Type B pancreatic cell (in vitro differentiated cells): Measurements from ENCODE around the gene TLR8. TPM values are rescaled to one million over a fixed set of nuclear protein-coding genes. Genes with fewer than 3 reads are reported as not detected.

Source experiments
- DNase-seq: peaks from one replicate; pipeline ENCODE4 v3.0.0; 2021; ENCODE audit warnings: mixed read lengths; ENCODE audit not compliant: unreplicated experiment; ENCODE audit errors: extremely low spot score
- H3K27ac Mint-ChIP-seq: 2 replicates; pipeline ENCODE4 v1.8.0; 2021; ENCODE audit warnings: mild to moderate bottlenecking, mixed read lengths
- H3K27me3 Mint-ChIP-seq: 2 replicates; pipeline ENCODE4 v1.8.0; 2021; ENCODE audit warnings: mixed read lengths
- H3K36me3 Mint-ChIP-seq: 2 replicates; pipeline ENCODE4 v1.8.0; 2021; ENCODE audit warnings: mixed read lengths
- H3K4me1 Mint-ChIP-seq: one replicate; pipeline ENCODE4 v1.8.0; 2021; ENCODE audit warnings: mixed read lengths; ENCODE audit not compliant: unreplicated experiment
- H3K4me3 Mint-ChIP-seq: 2 replicates; pipeline ENCODE4 v1.8.0; 2021; ENCODE audit warnings: mild to moderate bottlenecking, mixed read lengths
- H3K9me3 Mint-ChIP-seq: 2 replicates; pipeline ENCODE4 v1.8.0; 2021; ENCODE audit warnings: mixed read lengths
- long read RNA-seq: library from polyadenylated mRNA; unstranded; transcript quantifications from one replicate; pipeline ENCODE4 v2.0.0, GENCODE V29; 2020
- total RNA-seq: library from RNA; stranded (reverse); gene quantifications from 2 replicates; pipeline ENCODE4 v1.2.1, GENCODE V29; 2021; ENCODE audit warnings: low replicate concordance
- TF ChIP-seq, protein P1 (sequence below): fragments of 200-600 bp; sonication (generic); conservative IDR thresholded peaks from 2 replicates; pipeline ENCODE4 v1.5.0; 2021; ENCODE audit warnings: antibody characterized with exemption, mild to moderate bottlenecking

TLR8 gene
- not detected in 2 replicates for total RNA-seq
- long read RNA-seq = 0 reads

DNA sequence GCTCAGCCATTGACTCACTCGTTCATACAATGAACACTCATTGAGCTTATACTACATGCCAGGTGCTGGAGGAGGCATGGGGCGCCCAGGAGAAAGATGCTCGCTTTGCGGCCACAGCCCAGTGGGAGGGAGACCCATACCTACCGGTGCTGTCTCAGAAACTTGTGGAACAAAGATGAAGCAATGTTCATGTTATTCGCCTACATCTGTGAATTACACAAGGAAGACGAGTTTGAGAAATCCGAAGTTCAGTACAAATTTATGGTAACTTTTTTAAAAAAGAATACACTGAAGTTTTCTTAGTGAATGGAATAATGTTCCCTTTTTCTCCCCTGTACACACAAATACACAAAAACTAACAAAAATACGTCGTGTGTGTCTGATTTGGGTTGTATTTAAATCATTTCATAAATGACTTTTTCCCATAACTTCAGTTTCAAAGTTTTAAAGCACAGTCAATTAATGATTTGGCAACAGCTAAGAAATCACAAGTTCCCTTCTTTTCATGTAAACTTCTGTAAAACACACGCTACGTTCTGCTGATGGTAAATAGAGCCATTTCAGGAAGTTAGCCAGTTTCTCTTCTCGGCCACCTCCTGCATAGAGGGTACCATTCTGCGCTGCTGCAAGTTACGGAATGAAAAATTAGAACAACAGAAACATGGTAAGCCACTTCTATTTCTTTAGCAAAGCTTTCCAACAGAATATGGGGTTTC lies at the start of gene TLR8:
TLR8 (plus strand) TSS at position 575 of the 716 bp plus-strand sequence; CDS start at position 662, 87 bp downstream.
- H3K9me3 Mint-ChIP-seq = no peaks in the 10 kb centered on the region
- no peak within 1 kb of the TSS for H3K27ac Mint-ChIP-seq
- TF ChIP-seq, protein P1, sequence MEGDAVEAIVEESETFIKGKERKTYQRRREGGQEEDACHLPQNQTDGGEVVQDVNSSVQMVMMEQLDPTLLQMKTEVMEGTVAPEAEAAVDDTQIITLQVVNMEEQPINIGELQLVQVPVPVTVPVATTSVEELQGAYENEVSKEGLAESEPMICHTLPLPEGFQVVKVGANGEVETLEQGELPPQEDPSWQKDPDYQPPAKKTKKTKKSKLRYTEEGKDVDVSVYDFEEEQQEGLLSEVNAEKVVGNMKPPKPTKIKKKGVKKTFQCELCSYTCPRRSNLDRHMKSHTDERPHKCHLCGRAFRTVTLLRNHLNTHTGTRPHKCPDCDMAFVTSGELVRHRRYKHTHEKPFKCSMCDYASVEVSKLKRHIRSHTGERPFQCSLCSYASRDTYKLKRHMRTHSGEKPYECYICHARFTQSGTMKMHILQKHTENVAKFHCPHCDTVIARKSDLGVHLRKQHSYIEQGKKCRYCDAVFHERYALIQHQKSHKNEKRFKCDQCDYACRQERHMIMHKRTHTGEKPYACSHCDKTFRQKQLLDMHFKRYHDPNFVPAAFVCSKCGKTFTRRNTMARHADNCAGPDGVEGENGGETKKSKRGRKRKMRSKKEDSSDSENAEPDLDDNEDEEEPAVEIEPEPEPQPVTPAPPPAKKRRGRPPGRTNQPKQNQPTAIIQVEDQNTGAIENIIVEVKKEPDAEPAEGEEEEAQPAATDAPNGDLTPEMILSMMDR = no peak
- no peak for DNase-seq
- no peaks in the 10 kb centered on the region for H3K36me3 Mint-ChIP-seq
- no peaks in the 10 kb centered on the region for H3K4me1 Mint-ChIP-seq
- no peaks in the 10 kb centered on the region for H3K27me3 Mint-ChIP-seq
- H3K4me3 Mint-ChIP-seq = no peak within 1 kb of the TSS

DNA sequence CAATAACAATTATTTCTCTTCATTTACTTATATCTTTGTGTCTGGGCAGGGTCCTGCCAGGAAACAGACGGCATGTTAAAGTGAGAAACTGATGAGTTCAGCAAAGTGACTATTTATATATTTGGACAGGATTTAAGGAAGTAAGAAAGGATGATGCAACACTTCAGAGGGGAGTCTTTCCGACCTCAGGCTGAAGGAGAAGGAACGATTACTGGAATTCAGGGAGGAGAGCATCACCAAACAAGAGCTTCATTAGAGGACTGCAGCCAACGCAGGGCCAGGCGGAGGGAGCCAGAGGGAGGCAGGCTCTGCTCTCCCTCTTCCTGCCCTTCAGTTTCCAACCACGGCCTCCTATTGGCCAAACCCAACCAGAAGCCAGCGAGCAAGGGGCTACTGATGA lies 41.1 kb upstream of the TLR8 start:
- Mint-ChIP-seq H3K36me3 (no peaks in the 10 kb centered on the region), H3K27ac (no peak overlapping the region), H3K4me3 (no peak overlapping the region), H3K4me1 (no peaks in the 10 kb centered on the region), H3K27me3 (no peaks in the 10 kb centered on the region), H3K9me3 (peaks cover 4% of the 10 kb centered on the region)
- TF ChIP-seq, protein P1 = no peak
- DNase-seq = no peak

DNA sequence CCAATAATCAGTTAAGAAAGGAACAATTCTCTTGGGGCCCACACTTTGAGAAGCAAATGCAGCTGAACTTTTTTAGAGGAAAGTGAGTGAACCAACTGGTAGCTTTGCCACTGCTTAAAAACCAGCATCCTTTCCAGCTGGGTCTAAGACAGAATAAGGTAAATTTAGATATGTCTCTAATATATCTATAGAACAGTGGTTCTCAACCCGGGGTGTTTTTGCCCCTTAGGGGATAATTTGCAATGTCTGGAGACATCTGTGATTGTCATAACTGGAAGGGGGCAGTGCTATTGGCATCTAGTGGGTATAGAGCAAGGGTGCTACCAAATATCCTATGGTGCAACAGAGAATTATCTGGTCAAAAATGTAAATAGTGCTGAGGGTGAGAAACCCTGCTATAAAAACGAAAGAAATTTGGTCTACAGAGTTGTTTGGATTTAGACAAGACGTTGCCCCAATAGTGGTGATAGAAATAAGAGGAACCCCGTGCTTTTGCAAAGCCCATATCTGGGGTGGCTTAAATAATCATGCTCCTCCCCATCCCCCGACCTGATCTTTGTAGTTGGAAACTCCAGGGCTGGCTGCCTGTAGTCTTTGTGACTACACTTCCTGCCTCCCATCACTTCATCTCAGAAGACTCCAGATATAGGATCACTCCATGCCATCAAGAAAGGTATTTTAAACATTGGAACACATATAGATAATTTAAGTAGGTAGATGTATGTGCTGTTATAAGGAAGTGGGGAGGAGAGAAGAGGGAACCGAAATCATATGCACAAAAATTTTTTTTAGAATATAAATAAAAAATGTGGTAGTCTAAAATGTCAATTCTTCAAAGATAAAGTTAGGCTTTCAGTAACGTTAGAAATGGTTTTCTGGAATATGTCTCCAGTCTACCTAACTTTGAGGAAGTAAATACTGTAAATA lies 39.7 kb upstream of the TLR8 start, which contains the start of gene TLR7:
TLR7 (plus strand) TSS at position 622 of the 927 bp plus-strand sequence. CDS start 507 bp downstream, outside the sequence.
- TF ChIP-seq, protein P1 = no peak
- DNase-seq = no peak
- no peak within 1 kb of the TSS for H3K27ac Mint-ChIP-seq
- no peaks in the 10 kb centered on the region for H3K27me3 Mint-ChIP-seq
- no peaks in the 10 kb centered on the region for H3K36me3 Mint-ChIP-seq
- H3K4me3 Mint-ChIP-seq = no peak within 1 kb of the TSS
- peaks cover 4% of the 10 kb centered on the region for H3K9me3 Mint-ChIP-seq
- no peaks in the 10 kb centered on the region for H3K4me1 Mint-ChIP-seq

DNA sequence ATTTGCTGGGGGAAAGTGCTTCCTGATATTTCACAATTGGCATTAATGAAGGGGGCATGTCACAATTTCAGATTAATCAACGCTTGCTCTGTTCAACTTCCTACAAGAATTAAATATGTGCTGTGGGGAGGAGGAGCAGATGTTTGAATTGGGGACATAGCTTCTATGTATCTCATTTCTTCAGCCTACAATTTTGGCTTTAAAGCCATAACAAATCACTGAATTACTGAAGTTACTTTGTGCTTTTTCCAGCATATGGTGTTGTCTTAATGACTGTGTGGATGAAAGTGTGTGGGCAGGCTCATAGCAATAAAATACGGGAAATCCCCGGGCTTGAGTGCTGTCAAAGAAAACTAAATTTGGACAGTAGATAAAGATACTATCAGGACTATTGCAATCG lies 38.7 kb upstream of the TLR8 start:
- no peak for DNase-seq
- Mint-ChIP-seq H3K27me3 (no peaks in the 10 kb centered on the region), H3K36me3 (no peaks in the 10 kb centered on the region), H3K9me3 (peaks cover 8% of the 10 kb centered on the region), H3K4me3 (no peak overlapping the region), H3K27ac (no peak overlapping the region), H3K4me1 (no peaks in the 10 kb centered on the region)
- TF ChIP-seq, protein P1 = no peak

DNA sequence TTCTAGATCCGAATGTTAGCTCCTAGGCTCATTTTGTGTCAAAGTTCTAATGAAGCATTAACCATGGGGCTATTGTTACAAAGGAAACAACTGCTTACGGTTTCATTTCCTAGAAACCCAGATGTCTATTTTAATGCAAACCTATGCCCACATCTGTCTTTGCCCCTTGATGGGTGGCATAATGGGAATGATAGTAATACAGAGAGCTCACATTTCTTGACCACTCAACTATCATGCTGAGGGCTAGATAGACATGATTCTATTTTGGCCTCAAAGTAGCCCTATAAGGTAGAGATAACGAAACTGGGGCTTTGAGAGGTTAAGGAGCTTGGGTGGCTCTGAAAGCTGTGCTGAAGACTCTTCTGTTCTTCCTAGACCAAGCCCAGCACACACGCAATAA lies 37.7 kb upstream of the TLR8 start:
- TF ChIP-seq, protein P1 = no peak
- no peaks in the 10 kb centered on the region for H3K4me1 Mint-ChIP-seq
- H3K27ac Mint-ChIP-seq = no peak overlapping the region
- H3K4me3 Mint-ChIP-seq = no peak overlapping the region
- no peaks in the 10 kb centered on the region for H3K27me3 Mint-ChIP-seq
- DNase-seq = no peak
- peaks cover 8% of the 10 kb centered on the region for H3K9me3 Mint-ChIP-seq
- H3K36me3 Mint-ChIP-seq = no peaks in the 10 kb centered on the region
